Measurements from ENCODE around the gene AXDND1.

DNA sequence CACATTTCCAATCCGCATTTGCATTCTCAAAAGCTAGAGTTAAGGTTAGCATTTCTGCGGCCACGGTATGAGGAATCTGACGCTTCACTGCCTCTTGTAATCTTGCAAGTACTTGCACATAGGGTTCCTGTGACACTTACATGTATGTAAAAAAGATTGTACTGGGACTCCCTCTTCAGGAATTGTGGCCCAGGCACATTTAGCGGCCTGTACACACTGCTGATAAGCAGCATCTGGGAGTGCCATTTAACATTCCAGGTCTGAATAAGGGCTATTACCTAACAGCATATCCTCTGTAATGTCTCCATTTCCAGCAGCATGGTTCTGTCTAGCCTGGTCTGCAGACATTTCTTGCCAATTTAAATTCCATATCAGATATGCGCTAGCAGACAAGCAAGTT is 75.7 kb downstream of the AXDND1 start:
- TF ChIP-seq POLR2A (IDR thresholded peaks at IDR 0.05; ENCODE audit: low read length) (no peak), GATA1 (IDR thresholded peaks at IDR 0.05; ENCODE audit: low read depth, low read length) (no peak)

Data from erythroblast (primary cell).